ENCODE data around the gene PLEKHM3. TPM values are rescaled to one million over a fixed set of nuclear protein-coding genes. Genes with fewer than 3 reads are reported as not detected.
A peak's percentile ranks its signal among the peaks of the same experiment; 100 is the strongest.

The PLEKHM3 gene
- total RNA-seq, 8 experiments from 2014 or later: 8.6 to 20.5 (median 12.5) TPM

DNA sequence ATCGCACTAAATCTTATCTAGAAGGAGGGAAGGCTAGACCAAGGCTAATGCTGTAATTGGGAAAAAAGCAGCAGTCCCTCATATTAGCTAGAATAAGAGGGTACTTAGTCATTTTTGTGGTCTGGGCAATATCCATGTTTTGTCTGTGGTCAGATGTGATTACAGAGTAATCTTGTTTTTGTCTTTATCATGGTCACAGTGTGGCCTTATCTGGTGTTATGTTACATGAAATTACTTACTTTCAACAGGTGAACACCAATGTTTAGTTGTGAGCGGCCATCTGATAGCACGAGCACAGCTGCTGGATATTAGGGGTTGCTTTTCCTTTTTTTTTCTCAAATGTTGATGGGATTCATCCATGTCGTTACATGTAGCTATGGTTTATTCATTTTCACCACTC is 23.7 kb upstream of the PLEKHM3 start:
- Histone ChIP-seq H3K27ac (no peak overlapping the region), H3K4me3 (no peak overlapping the region), H3K4me1 (replicated peaks in 1 of 2) (peaks cover 0 to 2% of the 10 kb centered on the region in 2 donors)
- no peak for ATAC-seq (replicated peaks in 6 of 8)
- WGBS, 10 experiments: 40 to 100% (median 95%) methylated on average over 1 to 4 of the region's 4 CpGs
- in situ Hi-C loops (cut with MboI; ENCODE audit: low pct_unique_long_range_greater_than_20kb in 2 of 9, low sequenced_read_pairs in 9 of 9, unreplicated experiment in 9 of 9): loop anchor here in 4 of 9 experiments (25.0 kb wide), 1 partner anchor 287 kb away; the partner anchor contains the start of gene FZD5 (in 4 of the 4)

DNA sequence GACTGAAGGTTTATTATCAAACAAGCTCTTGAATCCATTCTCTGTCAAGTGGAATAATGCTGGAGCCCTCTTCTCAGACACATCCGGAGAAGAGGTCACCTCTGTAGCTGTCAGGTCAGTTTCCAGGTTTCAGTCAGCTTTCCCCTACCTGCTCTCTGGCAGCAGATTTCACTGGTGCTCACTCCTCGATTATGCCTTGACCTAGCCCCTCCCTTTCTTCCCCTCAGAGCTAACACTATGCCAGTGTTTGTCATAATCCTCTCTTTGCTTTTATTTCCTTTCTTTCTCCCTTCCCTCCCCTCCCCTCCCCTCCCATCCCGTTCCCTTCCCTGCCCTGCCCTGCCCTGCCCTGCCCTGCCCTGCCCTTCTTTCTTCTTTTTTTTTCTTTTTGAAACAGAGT is 22.5 kb upstream of the PLEKHM3 start:
- Histone ChIP-seq H3K4me1 (replicated peaks in 1 of 2) (peaks cover 0 to 2% of the 10 kb centered on the region in 2 donors), H3K27ac (no peak overlapping the region), H3K4me3 (no peak overlapping the region)
- 40 to 85% (median 70%) methylated on average over 1 to 2 of the region's 3 CpGs; no CpG with 5 or more reads in 5 of the 10 experiments for WGBS, 10 experiments
- in situ Hi-C loops (cut with MboI; ENCODE audit: low pct_unique_long_range_greater_than_20kb in 2 of 9, low sequenced_read_pairs in 9 of 9, unreplicated experiment in 9 of 9): loop anchor here in 4 of 9 experiments (25.0 kb wide), 1 partner anchor 286 kb away; the partner anchor contains the start of gene FZD5 (in 4 of the 4)
- no peak for ATAC-seq (replicated peaks in 6 of 8)

DNA sequence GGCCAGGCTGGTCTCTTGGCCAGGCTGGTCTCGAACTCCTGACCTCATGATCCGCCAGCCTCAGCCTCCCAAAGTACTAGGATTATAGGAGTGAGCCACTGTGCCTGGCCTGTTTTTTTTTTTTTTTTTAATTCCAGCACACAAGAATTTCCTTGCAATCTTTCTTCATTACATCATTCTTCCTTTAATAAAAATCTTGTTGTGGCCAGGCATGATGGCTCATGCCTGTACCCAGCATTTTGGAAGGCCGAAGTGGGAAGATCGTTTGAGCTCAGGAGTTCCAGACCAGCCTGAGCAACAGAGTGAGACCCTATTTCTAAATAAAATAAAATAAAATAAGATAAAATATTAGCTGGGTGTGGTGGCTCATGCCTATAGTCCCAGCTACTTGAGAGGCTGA is 21.4 kb upstream of the PLEKHM3 start:
- H3K4me3 ChIP-seq: no peak overlapping the region
- H3K27ac ChIP-seq: no peak overlapping the region
- 52 to 100% (median 93%) methylated on average over 1 to 4 of the region's 4 CpGs; no CpG with 5 or more reads in 2 of the 10 experiments for WGBS, 10 experiments
- H3K4me1 ChIP-seq (replicated peaks in 1 of 2): no peaks in the 10 kb centered on the region
- ATAC-seq (replicated peaks in 6 of 8): no peak
- in situ Hi-C loops (cut with MboI; ENCODE audit: low pct_unique_long_range_greater_than_20kb in 2 of 9, low sequenced_read_pairs in 9 of 9, unreplicated experiment in 9 of 9): loop anchor here in 4 of 9 experiments (25.0 kb wide), 1 partner anchor 284 kb away; the partner anchor contains the start of gene FZD5 (in 4 of the 4)

DNA sequence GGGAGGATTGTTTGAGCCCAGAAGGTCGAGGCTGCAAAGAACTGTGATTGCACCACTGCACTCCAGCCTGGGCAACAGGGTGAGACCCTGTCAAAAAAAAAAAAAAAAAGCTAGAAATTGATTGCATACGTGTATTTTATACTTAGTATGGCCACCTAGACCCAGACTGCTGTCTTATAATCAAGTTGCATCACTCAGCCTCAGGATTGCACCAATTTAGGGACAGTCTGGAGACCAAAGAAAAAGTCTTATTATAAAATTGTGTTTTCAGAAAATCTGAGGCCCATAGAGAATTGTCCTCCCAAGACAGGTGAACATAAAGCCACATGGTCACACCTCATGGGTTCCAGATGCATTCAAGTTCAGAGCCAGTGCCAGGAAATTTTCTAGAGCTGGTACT is 17.1 kb upstream of the PLEKHM3 start:
- H3K27ac ChIP-seq: no peak overlapping the region
- H3K4me1 ChIP-seq (replicated peaks in 1 of 2): no peaks in the 10 kb centered on the region
- H3K4me3 ChIP-seq: no peak overlapping the region
- in situ Hi-C loops (cut with MboI; ENCODE audit: low pct_unique_long_range_greater_than_20kb in 2 of 9, low sequenced_read_pairs in 9 of 9, unreplicated experiment in 9 of 9): loop anchor here in 4 of 9 experiments (25.0 kb wide), 1 partner anchor 280 kb away; the partner anchor contains the start of gene FZD5 (in 4 of the 4)
- 0 to 100% (median 72%) methylated on average over 1 to 2 of the region's 2 CpGs; no CpG with 5 or more reads in 4 of the 10 experiments for WGBS, 10 experiments
- ATAC-seq (replicated peaks in 6 of 8): no peak

DNA sequence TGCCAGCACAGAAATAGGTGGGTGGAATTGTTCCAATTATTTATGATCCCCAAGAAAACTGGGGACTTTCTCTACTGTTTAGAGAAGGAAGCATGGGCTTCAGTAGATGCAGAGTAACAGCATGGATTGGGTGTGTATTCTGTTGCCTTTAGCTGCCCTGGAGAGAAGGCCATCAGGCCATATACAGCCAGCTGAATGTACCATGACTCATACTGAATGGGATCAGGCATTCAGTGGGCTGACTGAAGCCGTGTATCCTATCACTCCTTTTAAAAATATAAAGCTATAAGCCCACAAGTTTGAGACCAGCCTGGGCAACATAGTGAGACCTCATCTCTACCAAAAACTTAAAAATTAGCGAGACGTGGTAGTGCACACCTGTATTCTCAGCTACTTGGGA is 16.7 kb upstream of the PLEKHM3 start:
- H3K27ac ChIP-seq: no peak overlapping the region
- no peaks in the 10 kb centered on the region for H3K4me1 ChIP-seq (replicated peaks in 1 of 2)
- ATAC-seq (replicated peaks in 6 of 8): peak in 4 of 8 experiments; percentile 29 to 71 (median 49)
- no peak overlapping the region for H3K4me3 ChIP-seq
- in situ Hi-C loops (cut with MboI; ENCODE audit: low pct_unique_long_range_greater_than_20kb in 2 of 9, low sequenced_read_pairs in 9 of 9, unreplicated experiment in 9 of 9): loop anchor here in 4 of 9 experiments (25.0 kb wide), 1 partner anchor 280 kb away; the partner anchor contains the start of gene FZD5 (in 4 of the 4)
- WGBS, 10 experiments: 67 to 100% (median 77%) methylated on average over 1 to 3 of the region's 3 CpGs; no CpG with 5 or more reads in 7 of the 10 experiments

DNA sequence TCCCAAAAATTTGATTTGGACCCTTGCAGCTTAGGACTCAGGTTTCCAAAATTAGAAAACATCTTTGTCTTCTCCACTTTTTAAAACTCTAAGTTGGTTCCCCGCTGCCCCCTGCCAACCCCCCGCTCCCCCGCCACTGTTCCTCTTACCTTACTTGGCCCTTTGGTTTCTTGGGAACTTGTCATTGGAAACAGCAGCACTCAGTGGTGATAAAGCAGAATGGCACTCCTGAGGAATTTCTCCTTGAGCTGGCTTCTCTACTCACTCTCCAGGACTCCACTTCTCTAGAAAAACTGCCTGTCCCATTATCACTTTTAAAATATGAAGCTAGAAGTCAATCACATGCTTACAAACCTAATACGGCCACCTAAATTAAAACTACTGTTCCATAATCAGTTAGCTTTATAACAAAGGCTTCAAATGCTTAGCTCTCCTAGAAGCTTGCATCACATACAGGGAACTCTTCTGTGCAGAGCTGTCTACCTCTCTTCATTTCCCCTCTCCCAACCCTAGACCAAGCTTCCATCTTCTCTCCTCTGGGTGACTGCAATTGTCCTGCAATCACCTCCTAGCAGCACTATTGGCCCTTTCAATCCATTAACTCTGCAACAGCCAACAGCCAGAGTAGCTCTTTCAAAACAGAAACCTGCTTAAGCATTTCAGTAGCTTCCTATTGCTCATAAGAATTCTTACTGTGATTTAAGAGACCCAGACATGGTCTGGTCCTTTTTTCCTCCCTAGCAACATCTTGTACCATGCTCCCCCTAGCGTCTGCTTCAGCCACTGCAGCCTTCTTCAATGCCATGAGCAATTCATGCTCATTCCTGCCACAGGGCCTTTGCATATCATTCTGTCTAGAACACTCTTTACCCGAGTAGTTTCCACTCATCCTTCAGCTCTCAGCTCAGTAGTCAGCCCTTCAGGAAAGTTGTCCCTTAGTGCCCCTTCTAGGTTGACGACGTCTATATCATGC is 15.2 kb upstream of the PLEKHM3 start:
- WGBS, 10 experiments: 0 to 75% (median 52%) methylated on average over 3 to 5 of the region's 8 CpGs; no CpG with 5 or more reads in 1 of the 10 experiments
- H3K4me3 ChIP-seq: no peak overlapping the region
- in situ Hi-C loops (cut with MboI; ENCODE audit: low pct_unique_long_range_greater_than_20kb in 2 of 9, low sequenced_read_pairs in 9 of 9, unreplicated experiment in 9 of 9): loop anchor here in 4 of 9 experiments (25.0 kb wide), 1 partner anchor 278 kb away; the partner anchor contains the start of gene FZD5 (in 4 of the 4)
- no peak overlapping the region for H3K27ac ChIP-seq
- peak in 5 of 8 experiments; percentile 45 to 75 (median 70) for ATAC-seq (replicated peaks in 6 of 8)
- no peaks in the 10 kb centered on the region for H3K4me1 ChIP-seq (replicated peaks in 1 of 2)

DNA sequence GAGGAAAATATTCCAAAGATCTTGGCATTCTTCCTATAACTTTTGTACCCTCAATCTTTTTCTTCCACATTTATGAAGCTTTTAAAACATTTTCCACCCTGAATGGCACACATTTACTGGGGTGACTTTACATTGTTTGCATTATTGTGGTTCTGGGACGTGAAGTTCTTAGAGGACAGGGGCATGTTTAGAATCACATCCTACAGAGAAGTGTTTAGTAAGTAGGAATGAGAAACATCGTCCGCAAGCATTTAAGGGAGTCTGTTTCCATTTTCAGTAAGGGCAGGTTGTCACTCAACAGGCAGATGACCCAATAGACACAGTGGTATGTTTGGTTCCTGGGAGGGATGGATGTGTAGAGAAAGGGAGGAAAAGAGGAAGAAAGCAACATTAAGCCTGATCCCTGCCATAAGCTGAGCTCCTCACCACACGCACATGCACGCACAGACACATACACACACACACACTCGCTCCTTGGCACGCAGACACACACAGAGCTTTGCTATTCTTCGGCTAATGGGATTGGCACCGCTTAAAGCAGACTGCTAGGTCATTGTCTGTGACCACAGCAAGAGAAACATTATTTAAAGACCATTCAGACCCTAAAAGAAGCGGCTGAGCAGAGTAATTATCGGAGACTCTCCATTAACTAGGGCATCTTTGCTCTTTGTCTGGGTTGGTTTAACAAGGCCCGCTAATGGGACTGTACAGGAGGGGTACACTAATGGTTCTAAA is 14.2 kb upstream of the PLEKHM3 start:
- H3K4me3 ChIP-seq: no peak overlapping the region
- H3K27ac ChIP-seq: no peak overlapping the region
- no peak for ATAC-seq (replicated peaks in 6 of 8)
- WGBS, 10 experiments: 42 to 100% (median 82%) methylated on average over 2 to 10 of the region's 12 CpGs; no CpG with 5 or more reads in 1 of the 10 experiments
- no peaks in the 10 kb centered on the region for H3K4me1 ChIP-seq (replicated peaks in 1 of 2)
- in situ Hi-C loops (cut with MboI; ENCODE audit: low pct_unique_long_range_greater_than_20kb in 2 of 9, low sequenced_read_pairs in 9 of 9, unreplicated experiment in 9 of 9): loop anchor here in 5 of 9 experiments (10.0 to 25.0 kb wide), 2 partner anchors 277 to 295 kb away; partner anchors contain the start of gene FZD5 (in 4 of the 5)

DNA sequence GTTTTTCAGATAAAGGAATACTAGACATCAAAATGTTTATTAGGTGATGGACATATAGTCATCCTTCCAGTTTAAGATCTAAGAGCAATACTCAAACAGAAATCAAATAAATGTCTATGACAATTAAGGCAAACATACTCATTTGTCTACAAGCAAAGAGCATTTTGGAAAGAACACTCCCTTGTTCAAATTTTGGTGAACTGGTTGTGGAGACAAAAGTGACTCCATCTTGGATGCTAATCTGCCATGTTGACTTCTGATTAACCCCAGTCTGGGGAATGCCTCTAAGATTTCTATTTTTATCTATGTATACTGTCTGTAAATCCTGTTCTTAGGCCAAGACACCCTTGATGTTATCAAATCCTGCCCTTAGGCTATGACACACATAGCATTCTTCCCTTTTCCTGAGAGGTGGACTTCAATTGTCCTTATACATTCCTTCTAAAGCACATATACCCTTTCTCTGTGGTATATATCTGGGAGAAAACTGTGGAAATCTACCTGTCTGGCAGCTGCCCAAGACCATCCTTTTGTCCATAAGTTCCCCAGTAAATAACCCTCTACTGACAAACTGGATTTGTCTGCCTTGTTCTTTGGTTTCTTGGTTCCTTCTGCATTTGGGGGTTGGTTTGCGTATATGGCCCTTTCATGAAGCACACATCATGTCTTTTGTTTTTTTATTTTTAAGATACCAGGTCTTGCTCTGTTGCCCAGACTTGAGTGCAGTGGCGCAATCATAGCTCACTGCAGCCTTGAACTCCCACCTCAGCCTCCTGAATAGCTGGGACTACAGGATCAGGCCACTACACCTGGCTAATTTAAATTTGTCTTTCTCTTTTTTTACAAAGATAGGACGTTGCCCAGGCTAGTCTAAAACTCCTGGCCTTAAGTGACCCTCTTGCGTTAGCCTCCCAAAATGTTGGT is 12.5 kb upstream of the PLEKHM3 start:
- no peak overlapping the region for H3K4me3 ChIP-seq
- no peaks in the 10 kb centered on the region for H3K4me1 ChIP-seq (replicated peaks in 1 of 2)
- peak in 1 of 8 experiments; percentile 28 for ATAC-seq (replicated peaks in 6 of 8)
- in situ Hi-C loops (cut with MboI; ENCODE audit: low pct_unique_long_range_greater_than_20kb in 2 of 9, low sequenced_read_pairs in 9 of 9, unreplicated experiment in 9 of 9): loop anchor here in 5 of 9 experiments (10.0 to 25.0 kb wide), 2 partner anchors 276 to 293 kb away; partner anchors contain the start of gene FZD5 (in 4 of the 5)
- H3K27ac ChIP-seq: no peak overlapping the region
- 0 to 100% (median 70%) methylated on average over 1 to 4 of the region's 4 CpGs for WGBS, 10 experiments

DNA sequence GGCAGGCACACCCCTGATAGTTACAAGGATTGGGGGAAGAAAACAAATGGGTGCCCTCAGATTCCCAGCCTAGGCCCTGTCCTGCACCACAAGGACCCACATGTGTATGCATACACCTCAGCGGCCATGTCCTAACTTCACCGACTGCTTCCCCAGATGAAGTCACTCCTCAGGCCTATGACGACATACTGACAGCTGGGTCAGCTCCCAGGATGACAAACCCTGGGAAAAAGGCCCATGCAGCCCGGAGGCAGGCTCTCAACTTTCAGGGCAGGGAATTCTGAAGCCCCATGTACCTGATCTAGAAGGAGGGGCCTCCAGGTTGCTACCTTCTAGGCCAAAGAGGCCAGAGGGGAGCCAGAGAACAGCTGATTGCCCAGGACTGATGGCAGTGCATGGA is 11.0 kb upstream of the PLEKHM3 start:
- in situ Hi-C loops (cut with MboI; ENCODE audit: low pct_unique_long_range_greater_than_20kb in 2 of 9, low sequenced_read_pairs in 9 of 9, unreplicated experiment in 9 of 9): loop anchor here in 5 of 9 experiments (10.0 to 25.0 kb wide), 2 partner anchors 274 to 292 kb away; partner anchors contain the start of gene FZD5 (in 4 of the 5)

DNA sequence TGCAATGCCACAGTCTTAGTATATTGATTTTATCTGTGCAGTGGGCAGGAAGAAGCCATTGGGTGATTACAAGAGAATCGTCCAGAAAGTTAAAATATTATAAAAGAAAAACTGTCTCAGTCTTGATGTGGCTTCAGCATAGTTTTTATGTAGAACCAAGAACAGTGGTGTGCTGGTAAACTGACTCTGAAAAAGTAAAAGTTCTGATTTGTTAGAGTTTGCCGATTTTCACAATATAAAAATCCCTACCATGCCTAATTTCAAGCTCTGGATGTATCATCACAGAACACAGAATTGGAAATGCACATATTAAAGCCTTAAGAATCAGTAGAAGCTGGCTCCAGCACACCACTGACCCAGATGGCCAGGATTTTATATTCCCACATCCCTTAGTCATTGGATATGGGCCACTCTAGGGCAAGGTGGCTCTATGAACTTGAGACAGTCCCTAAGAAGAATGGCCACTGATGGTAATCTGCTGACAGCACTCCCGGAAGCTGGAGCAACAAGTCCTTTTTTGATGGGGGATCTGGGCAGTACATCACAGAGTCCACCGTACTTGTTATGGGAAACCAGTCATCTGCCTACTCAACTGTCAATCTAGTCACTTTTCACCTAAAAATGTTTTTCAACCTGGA is 9.3 kb upstream of the PLEKHM3 start:
- peak in 3 of 8 experiments; percentile 29 to 59 (median 37) for ATAC-seq (replicated peaks in 6 of 8)
- no peaks in the 10 kb centered on the region for H3K4me1 ChIP-seq (replicated peaks in 1 of 2)
- 40 to 100% (median 93%) methylated on average over 1 to 4 of the region's 4 CpGs for WGBS, 10 experiments
- H3K4me3 ChIP-seq: no peak overlapping the region
- H3K27ac ChIP-seq: no peak overlapping the region
- in situ Hi-C loops (cut with MboI; ENCODE audit: low pct_unique_long_range_greater_than_20kb in 2 of 9, low sequenced_read_pairs in 9 of 9, unreplicated experiment in 9 of 9): loop anchor here in 5 of 9 experiments (10.0 to 25.0 kb wide), 2 partner anchors 272 to 290 kb away; partner anchors contain the start of gene FZD5 (in 4 of the 5)

More for the DNA sequence above, 11.0 kb upstream of the PLEKHM3 start:
- H3K27ac ChIP-seq: no peak overlapping the region
- ATAC-seq (replicated peaks in 6 of 8): no peak
- no peak overlapping the region for H3K4me3 ChIP-seq
- H3K4me1 ChIP-seq (replicated peaks in 1 of 2): no peaks in the 10 kb centered on the region
- 48 to 75% (median 59%) methylated on average over 2 to 4 of the region's 4 CpGs; no CpG with 5 or more reads in 5 of the 10 experiments for WGBS, 10 experiments

Data from motor neuron (in vitro differentiated cells).